Lung (tissue), 12 donors: ENCODE measurements around the gene S100PBP. TPM values are rescaled to one million over a fixed set of nuclear protein-coding genes. Genes with fewer than 3 reads are reported as not detected.

Experiments
- ATAC-seq: fragments of 200-7000 bp; cut with Tn5 transposase; one replicate; pipeline ENCODE4 v1.9.1; 2020; ENCODE audit warnings: moderate number of reproducible peaks; ENCODE audit not compliant: insufficient read depth, low FRiP score
- DNase-seq, 3 donors: peaks; one replicate each; pipeline ENCODE4 v3.0.0-alpha.2; 2013 to 2017
- H3K27ac ChIP-seq, 2 donors: one replicate each; pipeline ENCODE4 v1.5.1; 2013; ENCODE audit warnings: mild to moderate bottlenecking in 2 of 2, moderate library complexity in 2 of 2, control low read depth in 1 of 2, inconsistent platforms in 1 of 2, low read depth in 1 of 2, low read length in 1 of 2
- H3K27me3 ChIP-seq, 3 donors: one replicate each; pipeline ENCODE4 v1.5.1; 2013; ENCODE audit warnings: low read length in 2 of 3; ENCODE audit not compliant: control insufficient read depth in 3 of 3, insufficient read depth in 3 of 3
- H3K36me3 ChIP-seq, 4 donors: one replicate each; pipeline ENCODE4 v1.5.1; 2013; ENCODE audit warnings: low read length in 4 of 4, mild to moderate bottlenecking in 1 of 4, moderate library complexity in 1 of 4; ENCODE audit not compliant: control insufficient read depth in 4 of 4, insufficient read depth in 4 of 4
- H3K4me1 ChIP-seq, 5 donors: one replicate each; pipeline ENCODE4 v1.5.1; 2013; ENCODE audit warnings: low read length in 5 of 5, mild to moderate bottlenecking in 2 of 5, moderate library complexity in 1 of 5; ENCODE audit not compliant: control insufficient read depth in 5 of 5, insufficient read depth in 5 of 5
- H3K4me3 ChIP-seq: one replicate; pipeline ENCODE4 v1.5.1; 2013; ENCODE audit warnings: mild to moderate bottlenecking, control low read depth, moderate library complexity
- H3K9ac ChIP-seq, 2 donors: one replicate each; pipeline ENCODE4 v1.5.1; 2013; ENCODE audit warnings: low read length in 2 of 2, control low read depth in 1 of 2; ENCODE audit not compliant: insufficient read depth in 1 of 2
- H3K9me3 ChIP-seq, 4 donors: one replicate each; pipeline ENCODE4 v1.5.1; 2013; ENCODE audit warnings: low read length in 3 of 4, mild to moderate bottlenecking in 1 of 4, moderate library complexity in 1 of 4; ENCODE audit not compliant: control insufficient read depth in 4 of 4, insufficient read depth in 3 of 4
- CTCF ChIP-seq: IDR thresholded peaks from 2 replicates; pipeline ENCODE4 v1.5.1; 2012; ENCODE audit warnings: mild to moderate bottlenecking; ENCODE audit errors: control extremely low read depth, extremely low read depth
- WGBS, 2 donors: extraction: QIAGEN DNeasy Blood & Tissue Kit; methylation state at CpG; one replicate each; pipeline ENCODE4 v1.1.7; 2013; 5-methylcytosine and 5-hydroxymethylcytosine counted together
- polyA plus RNA-seq, 2 donors: library from polyadenylated mRNA; stranded (reverse); fragments of 200-250 nt; gene quantifications; one replicate each; pipeline ENCODE4 v1.2.1, GENCODE V29; 2013
- total RNA-seq, 2 donors: library from RNA; depleted of rRNA in 1 of 2; stranded (reverse); fragments of >200 nt in 1 of 2; gene quantifications; one replicate each; pipeline ENCODE4 v1.2.1, GENCODE V29; 2014 to 2021
- donor health status: control.
- donor health status: control.
- donor health status: Bipolar disorder and iron deficiency.
- donor health status: healthy.
- donor health status: DM: yes; HTN: yes; CAD: no.

Gene S100PBP
- total and polyA plus RNA-seq, 4 donors, result 7.4 to 56.6 (median 20.9) TPM

- Histone ChIP-seq H3K9me3 (no peaks in the 10 kb centered on the region), H3K4me1 (peaks cover 0 to 40% (median 27%) of the 10 kb centered on the region in 5 donors), H3K4me3 (no peak overlapping the region), H3K27me3 (no peaks in the 10 kb centered on the region), H3K27ac (no peak overlapping the region), H3K36me3 (peaks cover 5 to 38% (median 8%) of the 10 kb centered on the region in 4 donors), H3K9ac (no peak overlapping the region)
- no peak for TF ChIP-seq CTCF
- DNase-seq, result no peak
- ATAC-seq, result no peak
- 94% methylated on average over 25 of the region's 25 CpGs for WGBS, 2 donors
Observed at GRCh38 chr1:32770221-32770731, 47.2 kb upstream of the S100PBP start.

- WGBS, 2 donors, result 87 to 92% methylated on average over 17 to 18 of the region's 18 CpGs
- no peak for ATAC-seq
- no peaks in the 10 kb centered on the region for H3K9me3 ChIP-seq
- H3K4me1 ChIP-seq, result peaks cover 0 to 33% (median 24%) of the 10 kb centered on the region in 5 donors
- H3K36me3 ChIP-seq, result peaks cover 11 to 44% (median 13%) of the 10 kb centered on the region in 4 donors
- no peak overlapping the region for H3K9ac ChIP-seq
- no peak for TF ChIP-seq CTCF
- no peak for DNase-seq
- no peaks in the 10 kb centered on the region for H3K27me3 ChIP-seq
- H3K4me3 ChIP-seq, result no peak overlapping the region
- H3K27ac ChIP-seq, result no peak overlapping the region
Observed at GRCh38 chr1:32770741-32771548, 46.5 kb upstream of the S100PBP start.

- H3K36me3 ChIP-seq, result peaks cover 11 to 45% (median 13%) of the 10 kb centered on the region in 4 donors
- H3K4me3 ChIP-seq, result no peak overlapping the region
- no peak overlapping the region for H3K9ac ChIP-seq
- 89 to 95% methylated on average over 25 to 30 of the region's 30 CpGs for WGBS, 2 donors
- ATAC-seq, result no peak
- peaks cover 0 to 25% (median 18%) of the 10 kb centered on the region in 5 donors for H3K4me1 ChIP-seq
- TF ChIP-seq CTCF, result no peak
- no peaks in the 10 kb centered on the region for H3K9me3 ChIP-seq
- H3K27me3 ChIP-seq, result no peaks in the 10 kb centered on the region
- no peak overlapping the region for H3K27ac ChIP-seq
- no peak for DNase-seq
Observed at GRCh38 chr1:32771561-32772280, 45.7 kb upstream of the S100PBP start.
